Activated CD8-positive, alpha-beta T cell treated with anti-CD3 and anti-CD28 coated beads for 36 hours (primary cell): ENCODE results near the gene ANKRD26. TPM values are rescaled to one million over a fixed set of nuclear protein-coding genes. Genes with fewer than 3 reads are reported as not detected.

Source experiments
- ATAC-seq: fragments of 200-7000 bp; cut with Tn5 transposase; one replicate; pipeline ENCODE4 v1.10.0; 2021; ENCODE audit warnings: mild to moderate bottlenecking, moderate library complexity
- CTCF ChIA-PET: fragments of 350-600 bp; sonication (Branson Sonifier 250); formaldehyde crosslinking; loops from one replicate; lab custom pipeline; 2021; ENCODE audit warnings: antibody characterized with exemption; lab: Charles Lee
- POLR2A ChIA-PET: fragments of 350-600 bp; sonication (Branson Sonifier 250); formaldehyde crosslinking; loops from one replicate; lab custom pipeline; 2021; ENCODE audit warnings: antibody characterized with exemption; lab: Charles Lee
- DNase-seq: peaks from one replicate; pipeline ENCODE4 v3.0.0-alpha.2; 2020
- H3K27ac Mint-ChIP-seq: one replicate; pipeline ENCODE4 v1.8.0; 2021; ENCODE audit warnings: mild to moderate bottlenecking, mixed read lengths
- H3K27me3 Mint-ChIP-seq: one replicate; pipeline ENCODE4 v1.8.0; 2021; ENCODE audit warnings: mixed read lengths
- H3K36me3 Mint-ChIP-seq: one replicate; pipeline ENCODE4 v1.8.0; 2021; ENCODE audit warnings: low read depth, mixed read lengths
- H3K4me1 Mint-ChIP-seq: one replicate; pipeline ENCODE4 v1.8.0; 2021; ENCODE audit warnings: low read depth, mixed read lengths
- H3K4me3 Mint-ChIP-seq: one replicate; pipeline ENCODE4 v1.8.0; 2021; ENCODE audit warnings: mild to moderate bottlenecking, moderate library complexity, mixed read lengths
- H3K9me3 Mint-ChIP-seq: one replicate; pipeline ENCODE4 v1.8.0; 2021; ENCODE audit warnings: mixed read lengths
- intact Hi-C: fragments of 100-400 bp; cut with micrococcal nuclease; formaldehyde crosslinking; loops from one replicate; pipeline ENCODE4 v1.10.0; 2022
- total RNA-seq, 2 experiments: library from RNA; stranded (reverse); gene quantifications; one replicate each; pipeline ENCODE4 v1.2.3, GENCODE V29; 2021
- TF ChIP-seq, protein P1 (sequence below): fragments of 200-600 bp; IDR thresholded peaks from one replicate; pipeline ENCODE4 v1.8.0; 2022; ENCODE audit warnings: antibody characterized with exemption, mild to moderate bottlenecking

ANKRD26 gene
- total RNA-seq, 2 experiments from 2014 or later: 8.3 to 10.4 TPM

DNA sequence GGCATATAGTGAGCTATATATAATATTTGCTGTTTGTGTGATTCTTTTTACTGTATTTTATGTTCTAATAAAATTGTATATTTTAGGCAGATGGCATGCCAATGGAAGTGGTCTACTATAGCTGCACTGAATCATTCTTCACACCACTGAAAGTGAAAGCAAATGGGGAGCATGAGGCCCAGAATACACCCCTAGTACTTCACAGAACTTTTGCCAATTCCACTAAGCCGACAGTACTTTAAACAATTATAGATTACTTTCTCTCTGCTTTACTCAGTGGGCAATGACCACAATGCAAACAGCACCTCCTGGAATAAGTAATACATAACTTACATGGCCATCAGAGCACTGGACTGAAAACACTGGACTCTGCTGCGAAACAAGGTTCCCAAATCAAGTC lies 70.2 kb downstream of the ANKRD26 start:
- TF ChIP-seq, protein P1, sequence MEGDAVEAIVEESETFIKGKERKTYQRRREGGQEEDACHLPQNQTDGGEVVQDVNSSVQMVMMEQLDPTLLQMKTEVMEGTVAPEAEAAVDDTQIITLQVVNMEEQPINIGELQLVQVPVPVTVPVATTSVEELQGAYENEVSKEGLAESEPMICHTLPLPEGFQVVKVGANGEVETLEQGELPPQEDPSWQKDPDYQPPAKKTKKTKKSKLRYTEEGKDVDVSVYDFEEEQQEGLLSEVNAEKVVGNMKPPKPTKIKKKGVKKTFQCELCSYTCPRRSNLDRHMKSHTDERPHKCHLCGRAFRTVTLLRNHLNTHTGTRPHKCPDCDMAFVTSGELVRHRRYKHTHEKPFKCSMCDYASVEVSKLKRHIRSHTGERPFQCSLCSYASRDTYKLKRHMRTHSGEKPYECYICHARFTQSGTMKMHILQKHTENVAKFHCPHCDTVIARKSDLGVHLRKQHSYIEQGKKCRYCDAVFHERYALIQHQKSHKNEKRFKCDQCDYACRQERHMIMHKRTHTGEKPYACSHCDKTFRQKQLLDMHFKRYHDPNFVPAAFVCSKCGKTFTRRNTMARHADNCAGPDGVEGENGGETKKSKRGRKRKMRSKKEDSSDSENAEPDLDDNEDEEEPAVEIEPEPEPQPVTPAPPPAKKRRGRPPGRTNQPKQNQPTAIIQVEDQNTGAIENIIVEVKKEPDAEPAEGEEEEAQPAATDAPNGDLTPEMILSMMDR: no peak
- Mint-ChIP-seq H3K9me3 (no peaks in the 10 kb centered on the region), H3K36me3 (peaks cover 8% of the 10 kb centered on the region), H3K27ac (peak overlapping the region; percentile 27), H3K4me3 (no peak overlapping the region), H3K4me1 (peaks cover 11% of the 10 kb centered on the region), H3K27me3 (no peaks in the 10 kb centered on the region)
- peak; percentile 68 for ATAC-seq
- peak; percentile 11 for DNase-seq
- ChIA-PET CTCF (interaction anchor here (1.0 to 1.7 kb wide), 3 partner anchors 15 to 194 kb away, joined by 3 to 6 read pairs (median 3); no protein-coding TSS in a partner anchor), POLR2A (interaction anchor here (0.6 kb wide), 1 partner anchor 172 kb away, joined by 3 read pairs; no protein-coding TSS in a partner anchor)
- intact Hi-C loops: no loop called here

DNA sequence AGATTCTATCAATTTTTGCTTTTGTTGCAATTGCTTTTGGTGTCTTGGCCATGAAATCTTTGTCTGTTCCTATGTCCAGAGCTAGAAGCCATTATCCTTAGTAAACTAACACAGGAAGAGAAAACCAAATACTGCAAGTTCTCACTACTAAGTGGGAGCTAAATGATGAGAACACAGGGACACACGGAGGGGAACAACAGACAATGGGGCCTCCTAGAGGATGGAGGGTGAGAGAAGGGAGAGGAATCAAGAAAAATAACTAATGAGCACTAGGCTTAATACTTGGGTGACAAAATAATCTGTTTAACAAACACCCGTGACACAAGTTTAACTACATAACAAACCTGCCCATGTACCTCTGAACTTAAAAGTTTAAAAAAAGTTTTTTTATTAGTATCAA lies 78.2 kb downstream of the ANKRD26 start:
- no peak overlapping the region for H3K27ac Mint-ChIP-seq
- ChIA-PET POLR2A (no interaction called here), CTCF (interaction anchor here (0.7 kb wide), 1 partner anchor 97 kb away, joined by 5 read pairs; no protein-coding TSS in a partner anchor)
- H3K36me3 Mint-ChIP-seq: peaks cover 17% of the 10 kb centered on the region
- TF ChIP-seq, protein P1: no peak
- no peak for DNase-seq
- intact Hi-C loops: no loop called here
- no peak for ATAC-seq
- H3K27me3 Mint-ChIP-seq: no peaks in the 10 kb centered on the region
- H3K4me3 Mint-ChIP-seq: no peak overlapping the region
- peaks cover 14% of the 10 kb centered on the region for H3K4me1 Mint-ChIP-seq
- H3K9me3 Mint-ChIP-seq: no peaks in the 10 kb centered on the region

DNA sequence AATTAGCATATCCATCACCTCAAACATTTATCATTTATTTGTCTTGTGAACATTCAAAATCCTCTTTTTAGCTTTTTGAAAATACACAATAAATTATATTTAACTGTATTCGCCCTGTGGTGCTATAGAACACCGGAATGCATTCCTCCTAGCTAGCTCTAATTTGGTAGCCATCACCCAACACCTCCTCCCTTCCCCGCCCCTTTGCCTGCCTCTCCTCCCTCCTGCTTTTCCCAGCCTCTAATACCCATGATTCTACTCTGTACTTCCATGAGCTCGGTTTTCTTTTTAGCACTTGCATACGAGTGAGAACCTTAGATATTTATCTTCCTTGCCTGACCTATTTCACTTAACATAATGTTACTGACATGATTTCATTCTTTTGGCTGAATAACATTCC lies 80.1 kb downstream of the ANKRD26 start:
- TF ChIP-seq, protein P1: no peak
- Mint-ChIP-seq H3K36me3 (peaks cover 17% of the 10 kb centered on the region), H3K9me3 (no peaks in the 10 kb centered on the region), H3K4me1 (peaks cover 14% of the 10 kb centered on the region), H3K27ac (no peak overlapping the region), H3K4me3 (no peak overlapping the region), H3K27me3 (no peaks in the 10 kb centered on the region)
- ATAC-seq (no peak), DNase-seq (no peak)
- intact Hi-C loops: no loop called here
- ChIA-PET POLR2A (no interaction called here), CTCF (interaction anchor here (0.6 kb wide), 1 partner anchor 618 kb away, joined by 3 read pairs; no protein-coding TSS in a partner anchor)

DNA sequence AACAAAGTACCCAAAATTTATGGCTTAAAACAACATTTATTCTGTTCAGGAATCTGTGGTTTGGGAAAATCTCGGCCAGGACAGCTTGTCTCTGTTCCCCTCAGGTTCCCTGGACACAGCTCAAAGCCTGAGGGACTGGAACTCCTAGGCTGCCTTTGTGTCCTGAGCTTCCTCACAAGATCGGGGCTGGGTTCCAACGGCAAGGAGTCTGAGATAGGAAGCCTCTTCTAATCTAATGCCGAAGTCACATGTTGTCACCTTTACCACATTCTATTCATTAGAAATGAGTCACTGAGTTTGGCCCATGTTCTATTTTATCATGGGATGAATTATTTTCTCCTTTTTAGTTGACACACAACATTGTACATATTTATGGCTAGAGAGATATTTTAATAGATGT lies 80.5 kb downstream of the ANKRD26 start:
- DNase-seq (no peak), ATAC-seq (no peak)
- TF ChIP-seq, protein P1: no peak
- H3K36me3 Mint-ChIP-seq: peaks cover 16% of the 10 kb centered on the region
- no peaks in the 10 kb centered on the region for H3K9me3 Mint-ChIP-seq
- POLR2A ChIA-PET: no interaction called here
- H3K27me3 Mint-ChIP-seq: no peaks in the 10 kb centered on the region
- intact Hi-C loops: no loop called here
- peaks cover 11% of the 10 kb centered on the region for H3K4me1 Mint-ChIP-seq
- H3K27ac Mint-ChIP-seq: no peak overlapping the region
- H3K4me3 Mint-ChIP-seq: no peak overlapping the region
- CTCF ChIA-PET: interaction anchor here (0.6 kb wide), 1 partner anchor 618 kb away, joined by 3 read pairs; no protein-coding TSS in a partner anchor

DNA sequence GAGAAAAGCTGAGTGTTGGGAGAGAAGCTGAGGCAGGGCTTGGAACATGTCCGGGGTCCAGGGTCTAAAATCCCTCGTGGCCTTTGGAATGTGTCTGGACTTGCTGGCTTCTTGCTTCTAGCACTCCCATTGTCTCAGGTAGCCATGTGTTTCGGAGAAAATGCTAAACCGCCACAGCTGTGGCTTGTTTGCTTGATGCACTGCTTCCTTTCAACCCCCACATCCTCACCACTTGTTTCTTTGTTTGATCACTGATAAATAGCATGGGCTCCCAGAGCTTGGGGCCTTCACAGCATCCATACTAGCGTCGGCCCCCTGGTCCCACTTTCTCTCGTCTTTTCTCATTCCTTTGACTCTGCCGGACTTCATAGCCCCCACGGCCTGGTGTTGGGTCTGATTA lies 102.7 kb downstream of the ANKRD26 start:
- TF ChIP-seq, protein P1: no peak
- Mint-ChIP-seq H3K36me3 (peaks cover 13% of the 10 kb centered on the region), H3K4me3 (no peak overlapping the region), H3K9me3 (no peaks in the 10 kb centered on the region), H3K27ac (no peak overlapping the region), H3K27me3 (no peaks in the 10 kb centered on the region), H3K4me1 (no peaks in the 10 kb centered on the region)
- DNase-seq (no peak), ATAC-seq (no peak)
- intact Hi-C loops: no loop called here
- CTCF ChIA-PET: no interaction called here
- POLR2A ChIA-PET: no interaction called here
